NB4 (cell line): ENCODE results near the gene CEP170B.

Experiments
- POLR2A ChIP-seq: IDR thresholded peaks from 2 replicates; pipeline ENCODE4 v1.6.1; 2011; ENCODE audit warnings: mild to moderate bottlenecking; ENCODE audit not compliant: insufficient read length; ENCODE audit errors: extremely low read depth
- TF ChIP-seq, protein P1 (sequence below): IDR thresholded peaks from 2 replicates; pipeline ENCODE4 v1.6.1; 2011; ENCODE audit warnings: low read depth, low read length

DNA sequence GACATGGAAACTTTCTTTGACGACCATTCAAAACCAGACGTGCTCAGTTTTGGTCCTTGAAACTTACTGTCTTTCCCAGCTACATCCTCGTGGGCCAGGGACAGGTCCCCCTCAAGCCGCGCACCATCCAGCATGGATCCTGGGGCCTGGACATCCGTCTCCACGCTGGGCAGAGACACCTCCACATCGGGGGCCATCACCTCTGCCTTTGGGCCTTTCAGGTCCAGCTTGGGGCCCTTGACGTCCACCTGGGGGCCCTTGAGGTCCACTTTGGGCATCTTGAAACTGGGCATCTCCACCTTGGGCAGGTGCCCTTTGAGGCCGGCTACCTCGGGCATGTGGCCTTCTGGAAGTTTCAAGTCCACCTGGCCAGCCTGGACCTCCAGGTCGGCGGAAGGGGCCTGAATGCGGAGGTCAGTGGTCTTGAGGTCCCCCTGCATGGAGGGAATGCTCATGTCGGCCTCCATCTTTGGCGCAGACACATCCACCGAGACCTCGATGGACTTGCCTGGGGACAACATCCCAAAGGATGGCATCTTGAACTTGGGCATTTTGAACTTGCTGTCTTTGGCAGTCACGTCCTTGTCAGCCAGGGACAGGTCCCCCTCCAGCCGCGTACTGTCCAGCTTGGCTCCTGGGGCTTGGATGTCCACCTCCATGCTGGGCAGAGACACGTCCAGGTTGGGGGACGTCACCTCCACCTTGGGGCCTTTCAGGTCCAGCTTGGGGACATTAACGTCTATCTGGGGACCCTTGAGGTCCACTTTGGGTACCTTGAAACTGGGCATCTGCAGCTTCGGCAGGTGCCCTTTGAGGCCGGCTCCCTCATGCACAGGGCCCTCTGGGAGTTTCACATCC is 76.7 kb downstream of the CEP170B start:
- TF ChIP-seq, protein P1, sequence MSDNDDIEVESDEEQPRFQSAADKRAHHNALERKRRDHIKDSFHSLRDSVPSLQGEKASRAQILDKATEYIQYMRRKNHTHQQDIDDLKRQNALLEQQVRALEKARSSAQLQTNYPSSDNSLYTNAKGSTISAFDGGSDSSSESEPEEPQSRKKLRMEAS: no peak
- TF ChIP-seq POLR2A: no peak
